B cell (primary cell): ENCODE results near the gene MYH7. TPM values are rescaled to one million over a fixed set of nuclear protein-coding genes. Genes with fewer than 3 reads are reported as not detected.

Source experiments
- ATAC-seq: fragments of 200-7000 bp; cut with Tn5 transposase; one replicate; pipeline ENCODE4 v1.10.0; 2021; ENCODE audit warnings: low read depth, mild to moderate bottlenecking, moderate number of reproducible peaks, moderate library complexity
- CTCF ChIA-PET: fragments of 350-600 bp; sonication (Branson Sonifier 250); formaldehyde crosslinking; loops from one replicate; lab custom pipeline; 2021; ENCODE audit warnings: antibody characterized with exemption, inconsistent platforms; lab: Charles Lee
- POLR2A ChIA-PET: fragments of 350-600 bp; sonication (Branson Sonifier 250); formaldehyde crosslinking; loops from one replicate; lab custom pipeline; 2021; ENCODE audit warnings: antibody characterized with exemption; lab: Charles Lee
- DNase-seq: peaks from one replicate; pipeline ENCODE4 v3.0.0; 2013
- H2AFZ ChIP-seq: 2 replicates; pipeline ENCODE4 v1.6.1; 2012; ENCODE audit warnings: mild to moderate bottlenecking, low read depth, low read length; ENCODE audit not compliant: insufficient read depth, poor library complexity, severe bottlenecking
- H3K27ac ChIP-seq, 2 donors: 1 replicate in 1 of 2; 2 replicates in 1 of 2; pipeline ENCODE4 v1.5.1; 2012 to 2013; ENCODE audit warnings: low read length in 2 of 2, mild to moderate bottlenecking in 2 of 2, moderate library complexity in 1 of 2
- H3K27me3 ChIP-seq, 4 experiments: fragments of 200-600 bp in 1 of 4; sonication (generic) in 1 of 4; replicated peaks in 1 of 4; 1 replicate in 2 of 4; 2 replicates in 2 of 4; pipeline versions ENCODE4 v1.6.1 to v1.7.0; 2013 to 2016; ENCODE audit warnings: low read length in 3 of 4, mild to moderate bottlenecking in 2 of 4, mixed read lengths in 1 of 4, moderate library complexity in 1 of 4; ENCODE audit not compliant: insufficient read depth in 4 of 4, control insufficient read depth in 3 of 4; ENCODE audit errors: control extremely low read depth in 1 of 4
- H3K36me3 ChIP-seq, 2 experiments: replicated peaks in 1 of 2; 1 replicate in 1 of 2; 2 replicates in 1 of 2; pipeline versions ENCODE4 v1.6.1 to v1.7.1; 2013; ENCODE audit warnings: low read length in 1 of 2; ENCODE audit not compliant: insufficient read depth in 2 of 2, control insufficient read depth in 1 of 2; ENCODE audit errors: control extremely low read depth in 1 of 2, extremely low read depth in 1 of 2
- H3K4me1 ChIP-seq, 2 donors: fragments of 200-600 bp in 1 of 2; sonication (generic) in 1 of 2; 1 replicate in 1 of 2; 2 replicates in 1 of 2; pipeline versions ENCODE4 v1.5.1 to v1.6.1; 2013 to 2017; ENCODE audit warnings: low read length in 2 of 2; ENCODE audit not compliant: control insufficient read depth in 2 of 2, insufficient read depth in 2 of 2
- H3K4me2 ChIP-seq: replicated peaks from 2 replicates; pipeline ENCODE3; 2012; ENCODE audit warnings: mild to moderate bottlenecking, low read depth, low read length; ENCODE audit not compliant: poor library complexity, severe bottlenecking
- H3K4me3 ChIP-seq, 5 experiments: fragments of 200-600 bp in 1 of 5; sonication (generic) in 1 of 5; 1 replicate in 3 of 5; 2 replicates in 2 of 5; pipeline versions ENCODE4 v1.5.1 to v1.7.0; 2011 to 2016; ENCODE audit warnings: low read length in 4 of 5, mild to moderate bottlenecking in 4 of 5, low read depth in 2 of 5, control low read depth in 1 of 5, moderate library complexity in 1 of 5; ENCODE audit not compliant: insufficient read depth in 1 of 5; ENCODE audit errors: control extremely low read depth in 1 of 5, extremely low read depth in 1 of 5
- H3K79me2 ChIP-seq: fragments of 200-600 bp; sonication (generic); one replicate; pipeline ENCODE4 v1.6.0; 2016; ENCODE audit warnings: low read length; ENCODE audit not compliant: control insufficient read depth, insufficient read depth
- H3K9ac ChIP-seq: fragments of 200-600 bp; sonication (generic); 2 replicates; pipeline ENCODE4 v1.6.1; 2017; ENCODE audit warnings: mild to moderate bottlenecking, low read length, moderate library complexity
- H3K9me3 ChIP-seq, 3 donors: one replicate each; pipeline versions ENCODE4 v1.6.1 to v1.7.1; 2013; ENCODE audit warnings: low read length in 2 of 3; ENCODE audit not compliant: control insufficient read depth in 2 of 3, insufficient read depth in 1 of 3; ENCODE audit errors: control extremely low read depth in 1 of 3
- H4K20me1 ChIP-seq: 2 replicates; pipeline ENCODE4 v1.6.0; 2012; ENCODE audit warnings: mild to moderate bottlenecking, low read length; ENCODE audit not compliant: insufficient read depth, control insufficient read depth, poor library complexity, severe bottlenecking
- H3K27ac Mint-ChIP-seq: one replicate; pipeline ENCODE4 v1.8.0; 2021; ENCODE audit warnings: mixed read lengths
- H3K27me3 Mint-ChIP-seq: one replicate; pipeline ENCODE4 v1.8.0; 2021; ENCODE audit warnings: mixed read lengths
- H3K4me1 Mint-ChIP-seq: one replicate; pipeline ENCODE4 v1.8.0; 2021; ENCODE audit warnings: mixed read lengths
- H3K4me3 Mint-ChIP-seq: one replicate; pipeline ENCODE4 v1.8.0; 2021; ENCODE audit warnings: mixed read lengths
- H3K9me3 Mint-ChIP-seq: one replicate; pipeline ENCODE4 v1.8.0; 2022; ENCODE audit warnings: mixed read lengths; ENCODE audit not compliant: insufficient read depth
- EZH2 ChIP-seq: IDR thresholded peaks from 2 replicates; pipeline ENCODE4 v1.6.1; 2012; ENCODE audit warnings: borderline replicate concordance, low read depth, mild to moderate bottlenecking, moderate library complexity, low read length; ENCODE audit not compliant: insufficient read depth, poor library complexity, severe bottlenecking
- WGBS: methylation state at CpG from one replicate; pipeline ENCODE4 v1.1.5; 2013; ENCODE audit warnings: missing lambda C conversion rate; ENCODE audit not compliant: insufficient coverage; 5-methylcytosine and 5-hydroxymethylcytosine counted together
- intact Hi-C: fragments of 100-400 bp; cut with micrococcal nuclease; formaldehyde crosslinking; loops from one replicate; pipeline ENCODE4 v1.10.0; 2022
- polyA plus RNA-seq: library from polyadenylated mRNA; depleted of rRNA; stranded (reverse); fragments of >200 nt; gene quantifications from 2 replicates; pipeline ENCODE4 v1.2.3, GENCODE V29; 2012
- total RNA-seq, 2 donors: library from RNA; stranded (reverse); fragments of 120-200 nt in 1 of 2; gene quantifications; 1 replicate in 1 of 2; 2 replicates in 1 of 2; pipeline versions ENCODE4 v1.2.3 to v1.2.4, GENCODE V29; 2013 to 2022
- TF ChIP-seq, protein P1 (sequence below): fragments of 200-600 bp; IDR thresholded peaks from one replicate; pipeline ENCODE4 v1.8.0; 2022; ENCODE audit warnings: antibody characterized with exemption, mild to moderate bottlenecking

MYH7 gene
- total and polyA plus RNA-seq, 2 donors (not counting 1 experiment from before 2014, with no cell fraction given) = not detected

DNA sequence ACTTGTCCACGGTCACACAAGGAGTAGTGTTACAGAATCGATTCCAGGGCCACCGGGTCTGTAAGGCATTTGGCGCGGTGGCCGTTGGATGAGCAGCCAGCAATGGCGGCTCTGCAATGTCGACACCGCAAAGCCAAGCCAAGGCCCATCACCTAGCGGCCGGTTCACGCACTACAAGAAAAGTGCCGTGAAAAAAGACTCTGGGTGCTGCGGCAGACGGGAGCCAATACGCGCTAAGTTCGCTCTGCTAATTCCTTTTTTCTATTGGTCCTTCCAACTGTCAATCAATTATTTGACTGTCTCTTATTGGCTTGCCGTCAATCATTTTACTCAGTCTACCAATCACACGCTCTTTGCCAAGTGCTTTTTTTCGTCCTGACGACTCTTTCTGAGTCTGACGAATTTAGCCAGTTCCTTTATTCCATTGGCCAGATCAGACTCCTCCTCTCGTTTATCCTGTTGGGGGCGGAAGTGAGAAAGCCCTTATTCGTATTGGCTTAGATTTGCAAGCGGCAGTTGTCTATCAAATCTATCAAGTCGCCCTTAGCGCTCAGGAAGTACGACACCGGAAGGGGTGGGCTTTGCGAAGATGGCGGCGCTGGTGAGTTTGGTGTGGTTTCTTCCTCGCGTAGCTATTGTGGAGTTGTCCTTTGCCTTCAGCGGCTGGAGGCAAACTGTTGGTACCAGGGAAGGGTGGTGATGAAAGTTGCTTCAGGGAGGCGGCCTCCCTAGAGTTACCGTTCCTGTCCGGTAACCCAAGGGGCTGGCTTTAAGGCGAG is 33.9 kb upstream of the MYH7 start, which contains the start of gene NGDN:
TSS of gene NGDN (plus strand) at position 577 of the 779 bp plus-strand sequence. CDS start at position 590, 13 bp downstream.
- CTCF ChIA-PET = interaction anchor here (1.4 to 1.6 kb wide), 3 partner anchors 9 to 91 kb away, joined by 7 to 8 read pairs (median 8); no protein-coding TSS in a partner anchor
- Histone ChIP-seq H3K4me1 (peaks cover 11 to 15% of the 10 kb centered on the region in 2 donors), H3K36me3 (peaks cover 2 to 24% of the 10 kb centered on the region in 2 experiments), H3K4me2 (peak within 1 kb of the TSS; percentile 74), H3K4me3 (peak within 1 kb of the TSS; percentile 77 to 94 (median 92)), H3K9ac (peak within 1 kb of the TSS; percentile 83), H3K79me2 (peaks cover 18% of the 10 kb centered on the region), H3K27ac (peak within 1 kb of the TSS; percentile 86 to 87), H2AFZ (peak within 1 kb of the TSS; percentile 90), H4K20me1 (peaks cover 6% of the 10 kb centered on the region), H3K27me3 (no peaks in the 10 kb centered on the region), H3K9me3 (peaks cover 0 to 6% (median 0%) of the 10 kb centered on the region in 3 donors)
- no peaks in the 10 kb centered on the region for H3K9me3 Mint-ChIP-seq
- intact Hi-C loops = loop anchor here (1.0 to 5.0 kb wide), 8 partner anchors 9 to 483 kb away; partner anchors contain the start of genes AP1G2, DHRS4, HOMEZ and PABPN1
- peak; percentile 93 for ATAC-seq
- TF ChIP-seq, protein P1, sequence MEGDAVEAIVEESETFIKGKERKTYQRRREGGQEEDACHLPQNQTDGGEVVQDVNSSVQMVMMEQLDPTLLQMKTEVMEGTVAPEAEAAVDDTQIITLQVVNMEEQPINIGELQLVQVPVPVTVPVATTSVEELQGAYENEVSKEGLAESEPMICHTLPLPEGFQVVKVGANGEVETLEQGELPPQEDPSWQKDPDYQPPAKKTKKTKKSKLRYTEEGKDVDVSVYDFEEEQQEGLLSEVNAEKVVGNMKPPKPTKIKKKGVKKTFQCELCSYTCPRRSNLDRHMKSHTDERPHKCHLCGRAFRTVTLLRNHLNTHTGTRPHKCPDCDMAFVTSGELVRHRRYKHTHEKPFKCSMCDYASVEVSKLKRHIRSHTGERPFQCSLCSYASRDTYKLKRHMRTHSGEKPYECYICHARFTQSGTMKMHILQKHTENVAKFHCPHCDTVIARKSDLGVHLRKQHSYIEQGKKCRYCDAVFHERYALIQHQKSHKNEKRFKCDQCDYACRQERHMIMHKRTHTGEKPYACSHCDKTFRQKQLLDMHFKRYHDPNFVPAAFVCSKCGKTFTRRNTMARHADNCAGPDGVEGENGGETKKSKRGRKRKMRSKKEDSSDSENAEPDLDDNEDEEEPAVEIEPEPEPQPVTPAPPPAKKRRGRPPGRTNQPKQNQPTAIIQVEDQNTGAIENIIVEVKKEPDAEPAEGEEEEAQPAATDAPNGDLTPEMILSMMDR = peak; percentile 86
- no peak for TF ChIP-seq EZH2
- peak; percentile 98 for DNase-seq
- WGBS = 6% methylated on average over 33 of the region's 41 CpGs
- peaks cover 7% of the 10 kb centered on the region for H3K27me3 Mint-ChIP-seq
- POLR2A ChIA-PET = no interaction called here
- no peak within 1 kb of the TSS for H3K27ac Mint-ChIP-seq
- peaks cover 7% of the 10 kb centered on the region for H3K4me1 Mint-ChIP-seq
- no peak within 1 kb of the TSS for H3K4me3 Mint-ChIP-seq
